SK-N-MC (cell line): ENCODE results near the gene ERF.
"Not testable (repeated sequence)": the region's sequence is repeated elsewhere in the genome, so short reads cannot be mapped to it uniquely, and the experiment has no call there.

Source experiments
- DNase-seq: peaks from one replicate; pipeline ENCODE4 v3.0.0-alpha.2; 2011; ENCODE audit warnings: low read depth, low spot score
- H3K27ac ChIP-seq: fragments of 200-600 bp; sonication (generic); 2 replicates; pipeline ENCODE4 v1.5.1; 2016; ENCODE audit warnings: mixed run types
- H3K36me3 ChIP-seq: fragments of 200-600 bp; sonication (generic); 2 replicates; pipeline ENCODE4 v1.6.1; 2017; ENCODE audit warnings: antibody characterized with exemption, low read length, mixed read lengths; ENCODE audit not compliant: insufficient read depth
- H3K4me3 ChIP-seq: fragments of 200-600 bp; sonication (generic); 2 replicates; pipeline ENCODE4 v1.5.1; 2016
- H3K9ac ChIP-seq: fragments of 200-600 bp; sonication (generic); 2 replicates; pipeline ENCODE4 v1.8.0; 2017; ENCODE audit warnings: mixed run types, mixed read lengths; ENCODE audit not compliant: insufficient read length
- H3K9me3 ChIP-seq: fragments of 200-600 bp; sonication (generic); 2 replicates; pipeline ENCODE4 v1.6.1; 2017; ENCODE audit warnings: low read depth, mild to moderate bottlenecking, antibody characterized with exemption, low read length, moderate library complexity, mixed read lengths
- EZH2 ChIP-seq: fragments of 200-600 bp; sonication (generic); IDR thresholded peaks from one replicate; pipeline ENCODE4 v1.6.1; 2017; ENCODE audit warnings: antibody characterized with exemption
- FOXP2 ChIP-seq: optimal IDR thresholded peaks from 2 replicates; pipeline ENCODE3; 2011; ENCODE audit warnings: mild to moderate bottlenecking, moderate library complexity; ENCODE audit not compliant: insufficient read depth; ENCODE audit errors: extremely low read length, control extremely low read depth
- POLR2AphosphoS5 ChIP-seq: IDR thresholded peaks from 2 replicates; pipeline ENCODE4 v1.6.1; 2012; ENCODE audit warnings: mild to moderate bottlenecking, low read depth, low read length, borderline replicate concordance

The ERF gene

DNA sequence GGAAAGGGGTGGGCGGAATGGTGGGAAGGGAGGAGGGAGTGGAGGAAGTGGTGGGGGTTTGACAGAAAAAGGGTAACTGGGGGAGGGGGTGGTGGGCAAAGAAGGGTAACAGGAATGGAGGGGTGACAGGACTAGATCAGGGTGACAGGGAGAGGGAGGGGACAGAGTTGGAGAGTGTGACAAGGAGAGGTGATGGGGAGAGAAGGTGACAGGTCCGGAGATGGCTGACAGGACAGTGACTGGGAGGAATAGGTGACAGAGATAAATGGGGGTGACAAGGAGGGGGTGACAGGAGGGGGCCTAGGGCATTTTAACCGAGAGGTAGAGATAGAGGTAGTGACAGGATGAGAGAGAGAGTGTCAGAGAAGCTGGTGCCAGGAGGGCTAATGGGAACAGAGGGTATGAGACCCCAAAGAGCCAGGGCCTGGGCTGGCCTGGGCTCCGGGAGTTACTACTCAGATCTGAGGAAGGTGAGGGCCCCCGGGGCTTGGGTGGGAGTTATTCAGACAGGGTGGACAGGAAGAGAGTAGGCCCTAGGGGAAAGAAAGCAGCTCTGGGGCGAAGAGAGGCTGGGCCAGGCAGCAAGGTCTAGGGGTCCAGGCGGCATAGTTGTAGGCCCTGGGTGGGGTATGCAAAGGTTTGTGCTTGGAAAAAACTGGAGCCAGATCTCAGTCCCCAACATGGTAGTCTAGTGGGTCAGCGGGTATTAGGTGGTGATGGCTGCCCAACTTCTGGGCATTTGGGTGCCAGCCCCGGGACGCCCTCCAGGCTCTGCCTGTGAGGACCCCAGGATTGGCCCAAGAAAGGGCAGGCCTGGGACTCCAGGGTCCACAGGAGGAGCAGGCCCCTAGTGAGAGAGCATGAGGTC lies 14.8 kb upstream of the ERF start:
- DNase-seq: no peak
- Histone ChIP-seq H3K36me3 (no peaks in the 10 kb centered on the region; the same call in 1 of the 2 replicates), H3K27ac (peak overlapping the region; percentile 72), H3K9me3 (no peaks in the 10 kb centered on the region), H3K9ac (peak overlapping the region; percentile 79), H3K4me3 (peak overlapping the region; percentile 83)
- TF ChIP-seq FOXP2: no peak
- TF ChIP-seq EZH2: no peak
- no peak for TF ChIP-seq POLR2AphosphoS5

DNA sequence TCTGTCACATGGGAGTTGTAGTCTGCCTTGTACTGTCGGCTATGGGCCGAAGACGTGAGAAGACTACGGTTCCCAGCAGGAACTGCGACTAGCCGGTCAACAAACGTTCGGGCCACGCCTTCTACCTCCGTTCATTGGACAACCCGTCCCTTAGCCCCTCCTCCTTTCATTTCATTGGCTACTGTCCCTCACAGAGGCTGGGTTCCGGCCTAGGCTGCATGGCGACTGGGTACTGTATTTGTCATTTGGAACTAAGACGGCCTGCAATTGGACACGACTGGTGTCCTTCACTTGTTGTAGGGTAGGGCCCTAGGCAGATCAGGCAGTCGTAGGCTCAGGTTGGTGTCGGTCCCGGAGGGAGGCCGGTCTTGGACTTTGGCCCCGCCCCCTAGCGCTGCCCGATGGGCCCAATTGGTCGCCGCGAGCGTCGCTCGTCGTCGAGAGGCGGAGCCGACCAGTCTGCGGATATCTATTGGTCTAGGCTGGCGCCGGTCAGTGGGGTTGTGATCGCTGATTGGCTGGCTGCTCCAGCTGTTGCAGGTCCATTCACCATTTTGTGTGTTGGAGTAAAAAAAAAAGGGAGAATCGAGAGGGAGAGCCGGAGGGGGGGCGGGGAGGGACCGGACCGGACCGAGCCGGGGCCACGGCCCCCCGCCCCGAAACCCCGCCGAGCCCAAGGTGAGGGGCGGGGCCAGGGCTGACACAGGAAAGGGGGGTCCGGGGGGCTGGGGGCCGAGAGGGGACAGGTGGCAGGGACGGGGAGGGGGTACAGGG lies 14.0 kb upstream of the ERF start, which contains the start of gene CIC:
TSS of gene CIC (plus strand) at position 549 of the 774 bp plus-strand sequence. CDS start 2,532 bp downstream, outside the sequence.
- Histone ChIP-seq H3K9ac (peak within 1 kb of the TSS; percentile 98), H3K9me3 (no peaks in the 10 kb centered on the region), H3K27ac (peak within 1 kb of the TSS; percentile 98), H3K36me3 (no peaks in the 10 kb centered on the region; the same call in 1 of the 2 replicates), H3K4me3 (peak within 1 kb of the TSS; percentile 93)
- DNase-seq: peak; percentile 100
- TF ChIP-seq EZH2: no peak
- no peak; the same call in 1 of the 2 replicates for TF ChIP-seq POLR2AphosphoS5
- no peak for TF ChIP-seq FOXP2

GRCh38 chr19:42268142-42268703 lies 13.3 kb upstream of the ERF start:
- Histone ChIP-seq H3K9ac (peak overlapping the region; percentile 98), H3K27ac (peak overlapping the region; percentile 98), H3K36me3 (no peaks in the 10 kb centered on the region; the same call in 1 of the 2 replicates), H3K4me3 (peak overlapping the region; percentile 93), H3K9me3 (no peaks in the 10 kb centered on the region)
- TF ChIP-seq FOXP2 (peak; percentile 87), POLR2AphosphoS5 (peak; percentile 41), EZH2 (no peak)
- peak; percentile 96 for DNase-seq

GRCh38 chr19:42267644-42268141 lies 12.8 kb upstream of the ERF start:
- no peaks in the 10 kb centered on the region for H3K9me3 ChIP-seq
- peak overlapping the region; percentile 70 for H3K27ac ChIP-seq
- H3K4me3 ChIP-seq: peak overlapping the region; percentile 93
- TF ChIP-seq FOXP2 (no peak), POLR2AphosphoS5 (no peak), EZH2 (no peak)
- H3K36me3 ChIP-seq: no peaks in the 10 kb centered on the region; the same call in 1 of the 2 replicates
- no peak for DNase-seq
- H3K9ac ChIP-seq: peak overlapping the region; percentile 90

DNA sequence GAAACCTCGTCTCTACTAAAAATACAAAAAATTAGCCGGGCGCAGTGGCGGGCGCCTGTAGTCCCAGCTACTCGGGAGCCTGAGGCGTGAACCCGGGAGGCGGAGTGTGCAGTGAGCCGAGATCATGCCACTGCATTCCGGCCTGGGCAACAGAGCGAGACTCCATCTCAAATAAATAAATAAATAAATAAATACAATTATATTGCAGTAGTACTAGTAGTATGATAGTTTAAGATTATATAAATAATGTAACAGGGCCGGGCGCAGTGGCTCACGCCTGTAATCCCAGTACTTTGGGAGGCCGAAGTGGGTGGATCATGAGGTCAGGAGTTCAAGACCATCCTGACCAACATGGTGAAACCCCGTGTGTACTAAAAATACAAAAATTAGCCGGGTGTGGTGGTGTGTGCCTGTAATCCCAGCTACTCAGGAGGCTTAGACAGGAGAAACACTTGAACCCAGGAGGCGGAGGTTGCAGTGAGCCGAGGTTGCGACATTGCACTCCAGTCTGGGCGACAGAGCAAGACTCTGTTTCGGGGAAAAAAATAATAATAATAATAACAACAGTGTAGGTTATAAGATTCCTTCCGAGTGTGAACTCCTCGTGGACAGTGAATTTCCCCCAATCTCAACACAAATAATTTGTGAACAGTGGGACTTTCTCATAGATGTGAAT lies 12.1 kb upstream of the ERF start:
- peak overlapping the region; percentile 93 for H3K4me3 ChIP-seq
- not testable (repeated sequence) for DNase-seq, H3K27ac ChIP-seq, H3K9me3 ChIP-seq, H3K36me3 ChIP-seq
- peak overlapping the region; percentile 90 for H3K9ac ChIP-seq

DNA sequence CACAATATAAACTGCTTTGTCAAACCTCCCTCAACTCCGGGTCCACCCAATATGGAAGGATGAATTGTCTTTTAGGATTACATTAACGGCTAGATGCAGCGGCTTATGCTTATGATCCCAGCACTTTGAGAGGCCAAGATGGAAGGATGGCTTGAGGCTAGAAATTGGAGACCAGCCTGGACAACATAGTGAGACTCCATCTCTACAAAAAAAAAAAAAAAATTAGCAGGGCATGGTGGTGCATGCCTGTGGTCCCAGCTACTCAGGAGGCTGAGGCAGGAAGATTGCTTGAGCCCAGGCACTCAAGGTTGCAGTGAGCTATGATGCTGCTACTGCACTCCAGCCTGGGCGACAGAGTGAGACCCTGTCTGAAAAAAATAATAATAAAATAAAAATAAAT lies 11.2 kb upstream of the ERF start:
- H3K27ac ChIP-seq, DNase-seq, H3K36me3 ChIP-seq, H3K4me3 ChIP-seq, H3K9me3 ChIP-seq, H3K9ac ChIP-seq: not testable (repeated sequence)

DNA sequence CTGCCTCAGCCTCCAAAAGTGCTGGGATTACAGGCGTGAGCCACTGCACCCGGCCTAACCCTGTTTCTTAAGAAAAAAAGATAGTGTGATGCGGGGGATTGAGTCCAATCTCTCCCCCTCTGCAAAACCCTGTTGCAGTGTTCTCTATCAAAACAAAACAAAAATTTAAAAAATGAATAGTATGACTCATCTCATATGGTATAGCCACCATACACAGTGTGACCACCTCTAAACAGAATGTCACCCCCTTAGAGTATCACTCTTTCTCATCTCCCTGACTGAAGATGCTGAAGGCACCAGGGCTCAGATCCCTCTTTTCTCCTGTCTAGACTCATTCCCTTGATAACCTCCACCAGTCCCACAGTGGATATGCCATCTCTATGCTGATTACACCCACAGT lies 6.8 kb upstream of the ERF start:
- Histone ChIP-seq H3K27ac (no peak overlapping the region), H3K4me3 (no peak overlapping the region), H3K36me3 (no peaks in the 10 kb centered on the region), H3K9ac (no peak overlapping the region), H3K9me3 (no peaks in the 10 kb centered on the region)
- TF ChIP-seq EZH2 (no peak), POLR2AphosphoS5 (no peak), FOXP2 (no peak)
- DNase-seq: no peak

DNA sequence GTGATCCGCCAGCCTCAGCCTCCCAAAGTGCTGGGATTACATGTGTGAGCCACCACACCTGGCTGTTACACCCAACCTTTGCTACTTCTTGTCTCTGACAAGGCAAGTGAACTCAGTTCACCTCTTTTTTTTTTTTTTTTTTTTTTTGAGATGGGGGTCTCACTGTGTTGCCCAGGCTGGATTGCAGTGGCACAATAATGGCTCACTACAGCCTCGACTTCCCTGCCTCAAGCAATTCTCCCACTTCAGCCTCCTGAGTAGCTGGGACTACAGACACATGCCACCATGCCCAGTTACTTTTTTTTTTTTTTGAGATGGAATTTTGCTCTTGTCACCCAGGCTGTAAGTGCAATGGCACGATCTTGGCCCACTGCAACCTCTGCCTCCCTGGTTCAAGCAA lies 2.9 kb upstream of the ERF start:
- H3K27ac ChIP-seq, H3K36me3 ChIP-seq, H3K9ac ChIP-seq, DNase-seq, H3K9me3 ChIP-seq, H3K4me3 ChIP-seq: not testable (repeated sequence)
